ENCODE results near the gene MED17.

Gene MED17

GRCh38 chr11:93814966-93815633, 31.0 kb downstream of the MED17 start:
- Mint-ChIP-seq H3K4me1 (peaks cover 11% of the 10 kb centered on the region), H3K27ac (peak overlapping the region in 1 of 3 experiments; percentile 13), H3K9me3 (no peaks in the 10 kb centered on the region), H3K36me3 (ENCODE audit: low read depth) (peaks cover 64% of the 10 kb centered on the region), H3K27me3 (ENCODE audit: low read depth) (no peaks in the 10 kb centered on the region), H3K4me3 (no peak overlapping the region)
- TF ChIP-seq CTCF (IDR thresholded peaks at IDR 0.05; ENCODE audit: unreplicated experiment in 3 of 3): no peak

- no peak overlapping the region for H3K4me3 Mint-ChIP-seq
- peak overlapping the region; percentile 17 to 90 (median 71) for H3K27ac Mint-ChIP-seq
- TF ChIP-seq CTCF (IDR thresholded peaks at IDR 0.05; ENCODE audit: unreplicated experiment in 3 of 3): no peak
- H3K27me3 Mint-ChIP-seq (ENCODE audit: low read depth): no peaks in the 10 kb centered on the region
- H3K4me1 Mint-ChIP-seq: peaks cover 11% of the 10 kb centered on the region
- H3K9me3 Mint-ChIP-seq: no peaks in the 10 kb centered on the region
- peaks cover 41% of the 10 kb centered on the region for H3K36me3 Mint-ChIP-seq (ENCODE audit: low read depth)
Observed at GRCh38 chr11:93817426-93818348, 33.6 kb downstream of the MED17 start.

- Mint-ChIP-seq H3K27me3 (ENCODE audit: low read depth) (no peaks in the 10 kb centered on the region), H3K4me1 (peaks cover 11% of the 10 kb centered on the region), H3K27ac (peak overlapping the region; percentile 13 to 90 (median 61)), H3K4me3 (no peak overlapping the region), H3K9me3 (no peaks in the 10 kb centered on the region), H3K36me3 (ENCODE audit: low read depth) (peaks cover 17% of the 10 kb centered on the region)
- no peak for TF ChIP-seq CTCF (IDR thresholded peaks at IDR 0.05; ENCODE audit: unreplicated experiment in 3 of 3)
Observed at GRCh38 chr11:93819966-93820695, 36.0 kb downstream of the MED17 start.

- no peaks in the 10 kb centered on the region for H3K27me3 Mint-ChIP-seq (ENCODE audit: low read depth)
- no peak overlapping the region for H3K4me3 Mint-ChIP-seq
Observed at GRCh38 chr11:93820847-93821246, 36.8 kb downstream of the MED17 start.

GRCh38 chr11:93821617-93822016, 37.5 kb downstream of the MED17 start:
- Mint-ChIP-seq H3K36me3 (ENCODE audit: low read depth) (peaks cover 6% of the 10 kb centered on the region), H3K27me3 (ENCODE audit: low read depth) (no peaks in the 10 kb centered on the region), H3K4me3 (no peak overlapping the region), H3K4me1 (peaks cover 11% of the 10 kb centered on the region), H3K9me3 (no peaks in the 10 kb centered on the region), H3K27ac (peak overlapping the region in 2 of 3 experiments; percentile 35 to 90)
- TF ChIP-seq CTCF (IDR thresholded peaks at IDR 0.05; ENCODE audit: unreplicated experiment in 3 of 3): no peak

More at GRCh38 chr11:93820847-93821246, 36.8 kb downstream of the MED17 start:
- Mint-ChIP-seq H3K4me1 (peaks cover 11% of the 10 kb centered on the region), H3K36me3 (ENCODE audit: low read depth) (peaks cover 10% of the 10 kb centered on the region), H3K9me3 (no peaks in the 10 kb centered on the region), H3K27ac (peak overlapping the region; percentile 13 to 90 (median 61))
- TF ChIP-seq CTCF (IDR thresholded peaks at IDR 0.05; ENCODE audit: unreplicated experiment in 3 of 3): no peak

Measured in nephron (organoid).